DMS153 treated with DMSO at 0.1 percent for 48 hours (cell line): Measurements from ENCODE around the gene SUN5.
"Not testable (repeated sequence)": the region's sequence is repeated elsewhere in the genome, so short reads cannot be mapped to it uniquely, and the experiment has no call there.

Source experiments
- DNase-seq: peaks from one replicate; lab custom pipeline; 2025; ENCODE audit not compliant: unreplicated experiment; lab: John Stamatoyannopoulos, UW

SUN5 gene

DNA sequence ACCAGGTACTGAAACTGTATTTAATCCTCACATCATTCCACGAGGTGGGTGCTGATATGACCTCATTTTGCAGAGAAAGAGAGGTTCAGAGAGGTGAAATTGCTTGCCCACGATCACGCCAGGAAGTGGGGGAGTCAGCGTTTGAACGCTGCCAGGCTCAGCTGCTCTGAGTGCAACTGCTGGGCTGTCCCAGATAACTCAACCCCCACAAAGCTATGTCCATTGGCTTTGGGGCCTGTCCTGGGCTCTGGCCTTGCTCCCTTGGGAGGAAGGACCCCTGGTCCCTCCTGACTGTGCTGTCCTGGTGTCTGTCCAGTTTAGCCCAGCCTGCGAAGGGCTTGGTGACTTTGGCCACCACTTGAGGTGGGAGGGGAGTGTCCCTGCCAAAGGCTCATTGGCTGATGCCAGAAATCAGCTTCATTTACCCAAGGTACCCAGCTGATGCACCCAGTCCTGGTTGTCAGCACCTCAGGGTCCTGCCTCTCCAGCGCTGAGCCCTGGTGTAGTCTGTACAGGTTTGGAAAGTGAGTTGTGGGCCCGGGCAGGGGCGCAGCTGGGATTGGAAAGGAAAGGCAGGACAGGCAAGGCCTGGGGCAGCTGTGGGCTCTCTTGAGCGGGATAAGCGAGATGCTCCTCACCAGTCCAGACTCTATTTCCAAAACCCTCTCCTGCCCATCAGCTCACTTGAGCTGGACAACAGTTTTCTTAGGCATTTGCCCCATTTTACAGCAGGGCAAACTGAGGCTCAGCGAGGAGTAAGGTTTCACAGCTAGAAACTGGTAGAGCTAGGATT lies 38.5 kb downstream of the SUN5 start:
- DNase-seq: no peak

DNA sequence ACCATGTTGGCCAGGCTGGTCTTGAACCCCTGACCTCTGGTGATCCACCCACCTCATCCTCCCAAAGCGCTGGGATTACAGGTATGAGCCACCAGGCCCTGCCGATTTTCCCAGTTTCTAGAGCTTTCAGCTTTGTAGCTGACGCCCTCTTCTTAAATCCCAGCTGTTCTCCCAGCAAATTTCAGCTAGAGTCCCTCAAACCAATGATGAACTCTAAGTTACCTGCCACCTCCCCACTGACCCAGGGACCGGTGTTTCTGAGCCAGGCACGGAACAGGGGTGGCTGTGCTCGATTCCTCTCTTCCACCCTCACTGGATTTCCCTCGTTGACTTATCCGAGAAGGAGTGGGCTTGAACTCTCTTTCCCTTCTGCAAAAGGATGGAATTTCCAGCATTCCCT lies 39.1 kb downstream of the SUN5 start:
- no peak for DNase-seq

DNA sequence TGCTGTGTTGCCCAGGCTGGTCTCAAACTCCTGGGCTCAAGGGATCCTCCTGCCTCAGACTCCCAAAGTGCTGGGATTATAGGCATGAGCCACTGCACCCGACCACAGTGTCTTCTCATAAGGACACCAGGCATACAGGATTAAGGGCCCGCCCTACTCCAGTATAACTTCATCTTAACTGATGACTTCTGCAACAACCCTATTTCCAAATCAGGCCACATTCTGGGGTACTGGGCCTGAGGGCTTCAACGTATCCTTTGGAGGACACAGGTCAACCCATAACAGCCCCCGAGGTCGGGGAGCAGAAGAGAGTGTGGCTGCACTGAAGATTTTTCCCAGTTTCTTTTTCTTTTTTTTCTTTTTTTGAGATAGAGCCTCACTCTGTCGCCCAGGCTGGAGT lies 39.7 kb downstream of the SUN5 start:
- DNase-seq: no peak

DNA sequence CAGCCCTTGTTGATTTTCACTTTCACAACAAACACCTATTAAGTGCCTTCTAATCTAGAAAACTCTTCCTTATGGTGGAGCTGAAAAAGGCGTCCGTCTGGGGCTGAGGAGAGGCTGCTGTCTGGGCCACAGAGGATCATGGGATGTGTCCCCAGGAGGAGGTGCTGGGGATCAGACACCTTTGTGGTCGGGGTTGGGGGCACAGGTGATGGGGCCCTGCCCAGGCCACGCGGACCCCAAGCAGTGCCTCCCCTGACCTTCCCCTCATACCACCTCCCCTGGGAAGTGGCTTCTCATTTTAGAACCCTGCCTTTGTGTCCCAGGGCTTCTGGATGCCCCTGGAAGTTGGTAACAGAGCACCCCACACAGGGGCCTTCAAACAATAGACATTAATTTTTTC lies 41.1 kb downstream of the SUN5 start:
- DNase-seq: no peak

DNA sequence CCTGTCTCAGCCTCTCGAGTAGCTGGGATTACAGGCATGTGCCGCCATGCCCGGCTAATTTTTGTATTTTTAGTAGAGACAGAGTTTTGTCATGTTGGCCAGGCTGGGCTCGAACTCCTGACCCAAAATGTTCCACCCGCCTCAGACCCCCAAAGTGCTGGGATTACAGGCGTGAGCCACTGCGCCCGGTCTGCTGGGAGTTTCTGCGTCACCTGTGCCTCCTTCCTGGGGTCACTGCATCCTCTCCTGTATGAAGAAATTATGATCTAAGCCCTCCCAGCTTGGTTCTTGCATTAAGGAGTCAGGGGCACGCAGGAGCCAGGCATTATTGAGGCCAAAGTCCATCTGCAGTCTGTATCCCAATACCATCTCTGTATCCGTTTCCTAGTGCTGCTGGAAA lies 41.6 kb downstream of the SUN5 start:
- DNase-seq: not testable (repeated sequence)

DNA sequence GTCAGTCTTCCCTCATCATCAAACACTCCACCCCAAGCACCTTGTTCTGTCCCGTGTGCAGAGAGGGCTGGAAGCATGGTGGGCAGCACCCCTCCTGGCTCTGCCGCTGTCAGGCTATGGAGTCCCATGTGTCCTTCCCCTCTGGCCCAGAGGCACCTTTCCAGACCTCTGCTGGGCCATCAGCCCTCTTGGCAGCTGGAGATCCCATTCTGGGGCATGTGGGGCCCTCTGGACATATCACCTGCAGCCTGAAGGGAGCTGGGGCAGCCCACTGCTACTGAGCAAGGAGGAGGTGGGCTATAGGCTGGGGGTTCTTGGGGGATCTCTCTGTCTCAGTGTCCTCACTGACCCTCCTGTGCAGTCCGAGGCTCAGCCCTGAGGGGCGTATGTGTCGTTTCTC lies 42.2 kb downstream of the SUN5 start:
- no peak for DNase-seq

DNA sequence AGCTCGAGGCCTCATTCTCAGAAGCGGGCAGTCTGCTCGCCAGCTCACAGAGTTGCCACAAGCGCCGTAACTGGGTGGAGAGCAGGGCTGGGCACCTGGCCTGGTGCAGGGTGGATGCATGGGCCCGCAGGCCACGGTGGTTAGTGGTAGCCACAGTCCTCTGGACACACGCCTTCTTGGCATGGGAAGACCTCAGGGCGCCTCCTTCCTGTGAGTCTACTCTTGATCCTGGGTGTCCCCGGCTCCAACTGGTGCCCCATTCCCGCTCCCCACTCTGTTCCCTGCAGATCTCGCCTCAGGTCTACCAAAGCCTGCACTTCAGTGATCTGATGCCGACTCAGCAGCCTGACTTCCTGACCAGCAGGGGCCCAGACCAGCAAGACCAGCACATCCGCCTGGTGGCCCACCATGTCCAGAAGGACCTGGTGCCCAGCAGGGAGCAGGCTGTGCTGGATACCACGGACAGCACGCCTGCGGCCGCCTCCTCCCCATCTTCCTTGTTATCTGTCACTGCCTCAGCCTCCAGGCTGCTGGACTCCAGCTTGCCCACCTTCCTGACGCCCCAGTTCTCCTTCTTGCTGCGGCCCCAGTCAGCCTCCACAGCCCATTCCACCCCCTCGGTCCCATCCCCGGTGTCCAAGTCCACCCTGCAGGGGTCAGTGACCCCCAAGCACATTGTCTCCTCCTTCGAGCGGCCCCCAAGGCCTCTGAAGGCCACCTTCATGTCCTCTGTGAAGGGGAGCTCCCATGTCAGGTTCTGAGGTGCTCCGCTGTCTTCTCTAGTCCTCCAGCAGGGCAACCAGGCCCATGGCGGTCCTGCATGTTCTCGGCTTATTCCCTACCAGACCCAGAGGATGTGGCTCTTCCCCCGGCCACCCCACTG lies 43.1 kb downstream of the SUN5 start:
- no peak for DNase-seq

DNA sequence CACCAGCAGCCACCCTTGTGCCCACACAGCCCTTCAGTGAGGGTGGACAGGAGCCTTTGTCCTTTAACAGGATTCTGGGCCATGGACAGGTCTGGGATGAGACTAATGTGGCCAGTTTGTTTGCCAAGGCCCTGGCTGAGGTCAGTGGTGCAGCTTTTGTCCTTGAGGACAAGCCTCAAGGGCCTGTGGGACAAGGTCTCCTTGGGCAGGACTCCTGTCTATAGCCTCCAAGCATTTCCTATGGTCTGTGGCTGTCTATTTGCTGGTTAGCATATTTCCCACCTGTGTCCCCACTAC lies 44.1 kb downstream of the SUN5 start:
- DNase-seq: no peak

DNA sequence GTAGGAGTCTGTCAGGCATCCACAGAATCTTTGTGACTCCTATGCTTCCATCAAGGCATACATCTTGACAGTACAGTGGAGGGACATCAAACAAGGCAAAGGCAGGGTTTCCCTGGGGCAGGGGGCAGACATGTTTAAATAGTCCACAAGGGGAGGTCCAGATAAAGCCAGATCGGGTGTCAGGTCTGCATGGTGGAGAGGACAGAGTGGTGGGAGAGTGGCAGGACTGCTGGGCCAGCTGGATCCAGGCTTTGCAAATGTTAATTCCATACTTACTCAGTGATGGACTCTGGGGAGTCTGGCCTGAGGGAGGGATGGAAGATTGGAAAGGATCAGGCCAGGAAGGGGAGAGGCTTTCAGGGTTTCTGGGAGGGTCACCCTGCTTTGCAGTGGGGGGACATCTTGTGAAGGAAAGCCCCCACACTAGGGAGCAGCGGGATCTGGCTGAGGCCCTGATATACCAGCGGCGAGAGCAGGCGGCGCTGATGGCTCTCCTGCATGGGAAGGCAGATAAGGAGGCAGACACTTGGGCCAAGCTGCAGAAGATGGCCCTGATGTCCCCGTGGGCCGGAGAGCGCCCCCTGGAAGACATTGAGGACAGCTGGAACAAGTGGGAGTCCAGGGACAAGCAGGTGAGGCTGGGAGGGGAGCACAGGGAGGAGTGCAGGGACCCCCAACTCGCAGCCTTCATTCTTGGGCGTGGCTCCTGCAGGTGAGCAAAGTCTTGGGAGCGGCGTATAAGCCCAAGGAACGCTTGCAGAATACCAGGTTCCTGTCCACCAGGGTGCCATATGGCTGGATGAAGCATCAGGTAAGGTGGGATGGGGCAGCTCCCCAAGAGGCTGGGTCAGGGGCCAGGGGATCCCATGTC lies 44.6 kb downstream of the SUN5 start:
- no peak for DNase-seq

DNA sequence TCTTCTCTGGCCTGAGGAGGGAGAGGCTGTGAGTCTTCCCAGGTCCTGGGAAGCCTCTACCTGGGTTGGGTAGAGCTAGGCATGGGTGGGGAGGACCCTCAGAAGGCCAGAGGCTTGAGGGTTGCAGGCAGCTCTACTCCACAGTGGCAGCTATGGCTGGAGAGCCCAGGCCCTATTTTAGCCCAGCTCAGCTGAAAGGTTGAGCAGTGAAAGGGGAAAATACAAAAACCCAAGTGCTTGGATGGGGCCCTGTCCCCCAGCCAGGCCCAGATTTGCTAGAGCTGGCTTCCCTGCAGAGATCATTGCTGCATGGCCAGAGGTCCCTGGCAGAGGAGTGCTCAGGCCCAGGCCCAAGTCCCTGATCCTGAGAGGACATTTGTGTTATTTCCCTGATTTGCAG lies 45.7 kb downstream of the SUN5 start:
- DNase-seq: no peak

DNA sequence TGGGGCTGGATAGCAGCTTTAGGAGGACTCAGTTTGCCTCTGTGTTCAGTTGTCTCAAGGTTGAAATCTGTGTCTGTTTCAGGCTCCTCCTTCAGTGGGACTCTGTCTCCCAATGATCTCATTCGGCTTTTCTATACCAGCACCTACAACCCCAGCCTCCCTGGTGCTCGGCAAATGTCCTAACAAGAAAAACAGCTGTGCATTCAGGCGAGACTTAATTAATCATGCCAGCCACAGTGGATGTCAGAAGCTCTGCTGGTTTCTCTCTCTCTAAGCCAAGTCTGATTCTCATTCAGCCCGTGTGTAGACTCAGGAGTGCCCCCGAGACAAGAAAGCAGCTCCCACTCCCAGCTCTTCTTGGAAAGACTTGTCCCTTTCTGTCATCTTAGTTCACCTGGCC lies 46.8 kb downstream of the SUN5 start:
- DNase-seq: no peak

DNA sequence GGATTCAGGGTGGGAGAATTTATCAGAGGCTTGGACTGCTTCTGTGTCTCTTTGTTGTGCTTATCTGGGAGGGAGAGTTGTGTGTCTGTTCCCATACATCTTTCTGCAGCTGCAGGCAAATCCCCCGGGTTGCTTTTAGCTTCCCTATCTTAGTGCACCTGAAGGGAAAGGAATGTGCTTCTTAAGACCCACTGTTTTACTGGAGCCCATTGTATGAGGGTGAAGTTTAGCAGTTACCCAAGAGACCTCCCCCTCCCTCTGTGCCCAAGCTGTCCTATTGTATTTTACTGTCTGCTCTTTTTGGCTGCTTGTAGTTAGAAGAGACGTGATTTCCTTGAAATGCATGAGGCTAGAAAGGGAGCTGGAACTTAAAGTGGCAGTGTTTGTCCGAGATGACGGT lies 53.7 kb downstream of the SUN5 start:
- not testable (repeated sequence) for DNase-seq

DNA sequence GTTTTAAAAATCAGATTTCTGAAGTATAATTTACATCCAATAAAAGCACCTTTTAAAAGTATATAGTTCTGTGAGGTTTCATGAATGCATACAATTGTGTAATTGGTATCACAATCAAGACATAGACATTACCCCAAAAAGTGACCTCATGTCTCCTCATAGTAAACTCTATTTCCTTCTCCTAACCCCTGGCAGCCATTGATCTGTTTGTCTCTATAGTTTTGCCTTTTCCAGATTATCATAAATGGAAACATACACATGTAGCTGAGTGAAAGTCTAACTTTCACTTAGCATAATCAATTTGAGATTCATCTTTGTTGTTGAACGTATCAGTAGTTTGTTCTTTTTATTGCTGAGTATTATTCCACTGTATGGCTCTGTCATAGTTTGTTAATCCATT lies 57.6 kb downstream of the SUN5 start:
- no peak for DNase-seq

DNA sequence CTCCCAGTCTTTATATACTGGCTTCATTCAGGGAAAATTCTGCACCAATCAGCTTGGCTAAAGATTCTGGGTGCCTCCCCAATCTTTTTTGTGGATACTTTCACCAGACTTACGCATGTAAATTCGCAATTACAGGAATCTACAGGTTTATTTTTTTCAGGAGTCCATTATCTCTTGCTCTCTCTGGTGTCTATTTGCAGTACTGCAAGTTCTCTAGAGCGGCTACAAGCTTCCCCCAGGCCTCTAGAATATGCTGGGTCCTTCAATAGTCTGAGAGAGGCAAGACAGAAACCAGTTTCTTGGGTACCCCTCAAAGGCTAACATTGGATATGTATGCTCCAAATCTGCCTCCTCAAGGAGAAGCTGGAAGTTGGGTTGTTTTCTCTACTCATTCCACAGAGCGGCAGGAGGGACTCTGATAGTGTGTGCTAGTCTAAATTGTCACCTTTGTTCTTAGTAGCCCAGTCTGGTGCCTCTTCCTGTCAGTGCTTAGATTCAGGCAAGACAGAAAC lies 58.5 kb downstream of the SUN5 start:
- no peak for DNase-seq

DNA sequence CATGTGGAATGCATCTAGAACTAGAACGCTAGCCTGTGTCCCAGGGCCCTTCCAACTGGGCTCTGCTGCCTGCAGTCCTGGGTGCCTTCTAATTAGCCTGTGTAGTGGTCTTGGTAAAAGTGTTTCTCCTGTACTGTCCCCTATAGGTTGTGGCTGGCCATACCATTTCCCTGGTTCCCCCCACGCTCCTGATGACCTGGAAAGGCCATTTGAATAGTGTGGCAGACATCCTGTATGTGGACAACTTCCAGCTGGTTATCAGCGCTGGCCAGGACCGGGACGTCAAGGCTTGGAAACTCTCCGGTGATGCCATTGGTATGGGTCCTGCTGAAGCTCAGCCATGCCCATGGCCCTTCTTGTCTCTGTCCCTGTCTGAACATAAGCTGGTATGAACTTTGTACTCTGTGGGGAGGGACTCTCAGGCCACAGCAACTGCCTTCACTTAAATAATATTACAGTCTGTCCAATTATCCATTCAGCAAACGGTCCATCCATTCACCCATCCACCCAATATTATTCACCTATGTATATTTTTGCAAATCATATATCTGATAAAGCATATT lies 60.7 kb downstream of the SUN5 start:
- DNase-seq: no peak

DNA sequence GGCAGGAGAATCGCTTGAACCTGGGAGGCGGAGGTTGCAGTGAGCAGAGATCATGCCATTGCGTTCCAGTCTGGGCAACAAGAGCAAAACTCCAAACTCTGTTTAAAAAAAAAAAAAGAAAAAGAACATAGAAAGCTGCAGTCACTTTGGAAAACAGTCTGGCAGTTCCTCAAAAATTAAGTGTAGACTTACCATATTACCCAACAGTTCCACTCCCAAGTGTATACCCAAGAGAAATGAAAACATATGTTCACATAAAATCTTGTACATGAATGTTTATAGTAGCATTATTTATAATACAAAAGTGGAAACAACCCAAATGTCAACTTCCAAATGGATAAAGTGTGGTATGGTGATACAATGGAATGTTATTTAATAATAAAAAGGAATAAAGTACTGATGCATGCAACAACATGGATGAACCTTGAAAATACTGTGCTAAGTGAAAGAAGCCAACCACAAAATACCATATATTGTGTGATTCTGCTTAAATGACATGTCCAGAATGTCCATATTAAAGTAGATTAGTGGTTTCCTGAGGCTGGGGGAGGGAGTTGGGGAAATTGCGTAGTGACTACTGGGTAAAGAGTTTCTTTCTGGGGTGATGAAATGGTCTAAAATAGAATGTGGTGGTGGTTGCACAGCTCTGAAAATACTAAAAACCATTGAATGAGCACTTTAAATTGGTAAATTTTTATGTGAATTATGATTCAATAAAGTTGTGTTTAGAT lies 62.9 kb downstream of the SUN5 start:
- DNase-seq: no peak

DNA sequence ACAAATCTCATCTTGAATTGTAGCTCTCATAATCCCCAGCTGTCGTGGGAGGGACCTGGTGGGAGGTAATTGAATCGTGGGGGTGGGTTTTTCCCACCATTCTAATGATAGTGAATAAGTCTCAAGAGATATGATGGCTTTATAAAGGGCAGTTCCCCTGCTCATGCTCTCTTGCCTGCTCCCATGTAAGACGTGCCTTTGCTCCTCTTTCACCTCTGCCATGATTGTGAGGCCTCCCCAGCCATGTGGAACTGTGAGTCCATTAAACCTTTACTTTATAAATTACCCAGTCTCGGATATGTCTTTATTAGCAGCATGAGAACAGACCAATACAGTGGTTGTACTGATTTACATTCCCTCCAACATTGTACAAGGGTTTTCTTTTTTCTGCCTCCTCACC lies 69.7 kb downstream of the SUN5 start:
- no peak for DNase-seq
